BJ (cell line): ENCODE data around the gene ITGA2B. TPM values are rescaled to one million over a fixed set of nuclear protein-coding genes. Genes with fewer than 3 reads are reported as not detected.
"Not testable (repeated sequence)": the region's sequence is repeated elsewhere in the genome, so short reads cannot be mapped to it uniquely, and the experiment has no call there.

Source experiments
- CTCF ChIA-PET: fragments of 350-600 bp; formaldehyde crosslinking; extraction: SDS; loops from one replicate; lab custom pipeline; 2021; ENCODE audit warnings: antibody characterized with exemption, inconsistent platforms; lab: Yijun Ruan, JAX
- POLR2A ChIA-PET: fragments of 300-600 bp; sonication (Branson Sonifier 250); formaldehyde crosslinking; extraction: SDS; loops from one replicate; lab custom pipeline; 2021; ENCODE audit warnings: antibody characterized with exemption; lab: Charles Lee
- DNase-seq: peaks from one replicate; pipeline ENCODE4 v3.0.0-alpha.2; 2011; ENCODE audit warnings: low read depth
- H3K27me3 ChIP-seq: 2 replicates; pipeline ENCODE4 v1.6.0; 2011; ENCODE audit warnings: low read length; ENCODE audit not compliant: control insufficient read depth, insufficient read depth
- H3K36me3 ChIP-seq: 2 replicates; pipeline ENCODE4 v1.5.1; 2011; ENCODE audit warnings: low read length; ENCODE audit not compliant: control insufficient read depth, insufficient read depth
- H3K4me3 ChIP-seq: 2 replicates; pipeline ENCODE4 v1.5.1; 2011; ENCODE audit warnings: low read depth, mild to moderate bottlenecking, control low read depth, low read length
- polyA plus RNA-seq: library from polyadenylated mRNA; depleted of rRNA; stranded (reverse); fragments of >200 nt; gene quantifications from 2 replicates; pipeline ENCODE4 v1.2.3, GENCODE V29; 2011
- TF ChIP-seq, protein P1 (sequence below): IDR thresholded peaks from 2 replicates; pipeline ENCODE4 v1.5.1; 2011; ENCODE audit warnings: low read depth, mild to moderate bottlenecking, control low read depth, inconsistent platforms, low read length, moderate library complexity; ENCODE audit not compliant: insufficient read depth

The ITGA2B gene
- polyA plus RNA-seq, 1 experiment, result 0.11 TPM

DNA sequence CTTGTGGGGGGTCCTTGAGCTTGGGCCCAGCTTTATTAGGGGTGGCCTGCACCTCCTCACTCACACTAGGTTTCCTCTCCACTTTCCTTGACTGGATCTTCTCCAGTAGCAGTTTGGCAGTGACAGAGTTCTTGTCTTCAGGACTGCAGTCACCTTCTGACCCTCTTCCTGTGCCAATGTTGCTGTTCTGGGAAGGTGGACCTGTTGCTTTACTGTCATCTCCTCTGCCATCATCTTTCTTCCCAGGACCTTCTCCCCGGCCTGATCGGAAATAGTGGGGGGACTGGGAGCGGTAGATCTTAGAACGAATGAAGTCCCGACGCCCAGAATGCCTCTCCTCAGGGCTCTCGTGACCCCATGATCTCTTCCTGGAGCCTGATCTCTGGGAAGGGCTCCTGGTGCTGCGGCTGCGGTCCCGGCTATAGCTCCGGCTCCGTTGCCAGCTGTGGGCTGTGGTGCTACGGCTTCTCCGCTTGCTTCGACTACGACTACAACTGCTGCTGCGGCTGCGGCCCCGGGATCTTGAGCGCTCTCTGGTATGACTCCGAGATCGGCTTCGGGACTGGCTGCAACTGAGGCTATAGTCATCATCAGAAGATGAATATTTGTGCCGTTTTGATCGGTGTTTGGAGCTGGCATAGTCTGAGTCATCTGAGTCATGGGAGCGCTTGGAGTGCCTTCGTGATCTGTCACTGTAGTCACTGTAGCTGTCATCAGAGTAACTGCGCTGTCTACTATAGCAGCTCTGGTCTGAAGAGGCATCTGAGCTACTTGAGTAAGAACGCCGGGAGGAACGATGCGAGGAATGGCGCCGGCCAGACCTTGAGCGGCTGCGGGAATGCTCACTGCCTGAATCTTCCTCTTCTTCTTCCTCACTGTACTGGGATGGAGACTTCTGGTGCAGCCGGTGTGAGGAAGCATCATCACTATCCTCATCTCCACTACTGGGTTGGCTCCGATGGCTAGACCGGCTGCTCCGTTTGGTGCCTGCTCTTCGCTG is 9.5 kb upstream of the ITGA2B start:
- DNase-seq, result no peak
- no peak overlapping the region for H3K4me3 ChIP-seq
- no peaks in the 10 kb centered on the region for H3K27me3 ChIP-seq
- TF ChIP-seq, protein P1, sequence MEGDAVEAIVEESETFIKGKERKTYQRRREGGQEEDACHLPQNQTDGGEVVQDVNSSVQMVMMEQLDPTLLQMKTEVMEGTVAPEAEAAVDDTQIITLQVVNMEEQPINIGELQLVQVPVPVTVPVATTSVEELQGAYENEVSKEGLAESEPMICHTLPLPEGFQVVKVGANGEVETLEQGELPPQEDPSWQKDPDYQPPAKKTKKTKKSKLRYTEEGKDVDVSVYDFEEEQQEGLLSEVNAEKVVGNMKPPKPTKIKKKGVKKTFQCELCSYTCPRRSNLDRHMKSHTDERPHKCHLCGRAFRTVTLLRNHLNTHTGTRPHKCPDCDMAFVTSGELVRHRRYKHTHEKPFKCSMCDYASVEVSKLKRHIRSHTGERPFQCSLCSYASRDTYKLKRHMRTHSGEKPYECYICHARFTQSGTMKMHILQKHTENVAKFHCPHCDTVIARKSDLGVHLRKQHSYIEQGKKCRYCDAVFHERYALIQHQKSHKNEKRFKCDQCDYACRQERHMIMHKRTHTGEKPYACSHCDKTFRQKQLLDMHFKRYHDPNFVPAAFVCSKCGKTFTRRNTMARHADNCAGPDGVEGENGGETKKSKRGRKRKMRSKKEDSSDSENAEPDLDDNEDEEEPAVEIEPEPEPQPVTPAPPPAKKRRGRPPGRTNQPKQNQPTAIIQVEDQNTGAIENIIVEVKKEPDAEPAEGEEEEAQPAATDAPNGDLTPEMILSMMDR, result no peak
- peaks cover 22% of the 10 kb centered on the region for H3K36me3 ChIP-seq
- ChIA-PET CTCF (interaction anchor here (0.8 to 4.9 kb wide), 5 partner anchors 11 to 134 kb away, joined by 3 to 59 read pairs (median 10); no protein-coding TSS in a partner anchor), POLR2A (no interaction called here)

DNA sequence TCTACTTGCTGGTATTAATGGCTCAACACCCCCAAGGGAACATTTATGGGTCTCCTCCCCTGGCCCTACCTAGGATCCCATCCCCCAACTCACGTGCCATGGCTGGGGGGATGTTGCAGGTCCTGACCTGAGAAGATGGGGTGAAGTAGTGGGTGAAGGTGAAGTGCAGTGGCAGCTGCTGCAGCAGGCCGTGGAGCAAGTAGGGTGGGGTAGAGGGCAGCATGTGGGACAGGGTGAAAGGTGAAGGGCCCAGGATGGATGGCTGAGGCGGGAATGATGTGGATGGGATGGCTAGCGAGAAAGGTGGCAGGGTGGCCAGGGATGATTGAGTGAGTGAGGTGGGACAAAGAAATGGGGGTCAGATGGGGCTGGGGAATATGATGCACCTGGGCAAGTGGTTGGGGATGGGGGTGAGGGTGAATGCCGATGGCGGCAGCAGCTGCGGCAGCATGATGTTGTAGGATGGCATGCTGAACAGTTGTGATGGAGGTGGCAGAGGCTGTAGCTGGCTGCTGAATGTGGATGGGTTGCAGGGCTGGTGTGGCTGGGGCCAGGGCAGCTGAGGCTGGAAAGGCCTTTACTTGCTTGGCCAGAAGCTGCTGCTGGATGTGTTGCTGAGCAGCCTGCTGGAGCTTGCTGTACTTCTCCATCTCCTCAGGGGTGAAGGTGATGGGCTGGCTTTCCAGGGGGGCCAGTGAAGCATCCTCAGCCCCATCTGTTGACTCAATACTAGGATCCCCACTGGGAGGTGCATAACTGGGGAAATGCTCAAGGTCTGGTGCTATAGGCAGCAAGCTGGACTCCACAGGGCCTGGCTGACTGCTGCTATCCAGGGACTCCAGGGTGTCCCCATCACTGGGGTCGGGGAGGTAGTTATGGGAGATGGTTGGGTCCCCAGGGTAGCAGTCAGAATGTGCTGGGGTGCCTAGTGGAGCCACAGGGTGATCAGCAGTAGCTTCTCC is 8.3 kb upstream of the ITGA2B start:
- DNase-seq, result no peak
- no peak overlapping the region for H3K4me3 ChIP-seq
- no peaks in the 10 kb centered on the region for H3K27me3 ChIP-seq
- ChIA-PET CTCF (interaction anchor here (1.0 to 4.9 kb wide), 8 partner anchors 9 to 135 kb away, joined by 3 to 59 read pairs (median 6); no protein-coding TSS in a partner anchor), POLR2A (no interaction called here)
- TF ChIP-seq, protein P1, result no peak
- peaks cover 21% of the 10 kb centered on the region for H3K36me3 ChIP-seq

DNA sequence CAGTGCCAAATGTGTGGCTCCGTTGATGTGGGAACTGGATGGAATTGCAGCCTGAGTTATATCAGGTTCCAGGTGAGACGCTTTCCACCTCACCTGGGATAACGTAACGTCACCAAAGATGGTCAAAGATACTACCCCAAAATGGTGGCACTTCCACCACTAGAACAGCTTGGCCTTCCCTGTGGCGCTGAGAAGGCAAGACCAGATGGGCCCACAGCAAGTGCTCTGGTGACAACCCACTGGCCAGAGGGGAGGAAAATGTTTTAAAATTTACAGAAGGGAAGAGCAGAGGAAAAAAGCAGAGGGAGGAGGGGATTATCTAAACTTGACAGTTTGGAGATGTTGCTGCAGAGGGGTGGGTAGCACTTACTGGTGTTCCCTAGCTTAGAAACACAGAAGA is 7.5 kb upstream of the ITGA2B start:
- Histone ChIP-seq H3K36me3 (peaks cover 21% of the 10 kb centered on the region), H3K4me3 (no peak overlapping the region), H3K27me3 (no peaks in the 10 kb centered on the region)
- no peak for DNase-seq
- POLR2A ChIA-PET, result no interaction called here
- CTCF ChIA-PET, result interaction anchor here (1.0 to 1.8 kb wide), 8 partner anchors 10 to 134 kb away, joined by 3 to 7 read pairs (median 4); partner anchors contain the start of gene FAM171A2
- TF ChIP-seq, protein P1, result no peak

DNA sequence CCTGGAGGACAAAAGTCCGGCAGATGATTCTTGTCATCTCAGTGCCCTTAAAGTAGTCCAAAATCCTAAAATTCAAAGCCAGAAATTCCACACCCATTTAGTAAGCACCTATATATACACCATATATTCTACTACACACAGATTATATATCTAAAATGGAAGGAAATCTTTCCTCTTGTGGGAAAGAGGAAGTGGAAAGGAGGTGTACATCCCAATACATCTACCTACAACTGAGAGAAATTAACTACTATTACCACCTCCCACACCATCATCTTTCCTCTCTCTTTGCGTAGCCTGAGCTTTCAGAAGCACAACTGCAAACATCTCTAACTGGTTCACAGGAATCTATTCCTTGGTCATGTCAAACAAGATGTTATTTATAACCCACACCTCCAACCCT is 5.4 kb upstream of the ITGA2B start:
- ChIA-PET POLR2A (no interaction called here), CTCF (interaction anchor here (1.1 to 1.4 kb wide), 2 partner anchors 139 to 191 kb away, joined by 3 to 4 read pairs; no protein-coding TSS in a partner anchor)
- no peaks in the 10 kb centered on the region for H3K27me3 ChIP-seq
- no peak for DNase-seq
- TF ChIP-seq, protein P1, result no peak
- peaks cover 14% of the 10 kb centered on the region for H3K36me3 ChIP-seq
- no peak overlapping the region for H3K4me3 ChIP-seq

DNA sequence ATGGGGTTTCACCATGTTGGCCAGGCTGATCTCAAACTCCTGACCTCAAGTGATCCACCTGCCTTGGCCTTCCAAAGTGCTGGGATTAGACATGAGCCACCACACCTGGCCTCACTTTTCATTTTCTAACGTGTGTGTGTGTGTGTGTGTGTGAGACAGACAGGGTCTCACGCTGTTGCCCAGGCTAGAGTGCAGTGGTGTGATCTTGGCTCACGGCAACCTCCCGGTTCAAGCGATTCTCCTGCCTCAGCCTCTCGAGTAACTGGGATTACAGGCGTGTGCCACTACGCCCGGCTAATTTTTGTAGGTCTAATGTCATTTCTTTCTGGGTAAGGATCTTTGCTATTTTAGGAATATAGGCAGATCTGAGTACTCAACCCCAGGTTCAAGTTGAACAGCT is 4.7 kb upstream of the ITGA2B start:
- CTCF ChIA-PET, result interaction anchor here (0.6 to 1.4 kb wide), 4 partner anchors 64 to 191 kb away, joined by 3 to 4 read pairs (median 3); no protein-coding TSS in a partner anchor
- POLR2A ChIA-PET, H3K4me3 ChIP-seq, DNase-seq, H3K27me3 ChIP-seq, H3K36me3 ChIP-seq: not testable (repeated sequence)
